HUES48 (cell line): ENCODE results near the gene HLF.
A peak's percentile ranks its signal among the peaks of the same experiment; 100 is the strongest.

Source experiments
- H3K27ac ChIP-seq: one replicate; pipeline ENCODE4 v1.7.0; 2013; ENCODE audit warnings: low read depth, low read length, inconsistent platforms
- H3K27me3 ChIP-seq: 2 replicates; pipeline ENCODE4 v1.6.1; 2013; ENCODE audit warnings: mild to moderate bottlenecking, low read length; ENCODE audit not compliant: control insufficient read depth, insufficient read depth
- H3K36me3 ChIP-seq: 2 replicates; pipeline ENCODE4 v1.6.1; 2013; ENCODE audit warnings: low read length; ENCODE audit not compliant: control insufficient read depth, insufficient read depth
- H3K4me1 ChIP-seq: 2 replicates; pipeline ENCODE4 v1.6.1; 2013; ENCODE audit warnings: mild to moderate bottlenecking, low read length; ENCODE audit not compliant: control insufficient read depth, insufficient read depth
- H3K4me3 ChIP-seq: 2 replicates; pipeline ENCODE4 v1.5.1; 2013; ENCODE audit warnings: mild to moderate bottlenecking, low read depth, low read length
- H3K9ac ChIP-seq: 2 replicates; pipeline ENCODE4 v1.6.1; 2013; ENCODE audit warnings: mild to moderate bottlenecking, low read depth, low read length, moderate library complexity
- H3K9me3 ChIP-seq: 2 replicates; pipeline ENCODE4 v1.6.1; 2013; ENCODE audit warnings: low read length; ENCODE audit not compliant: control insufficient read depth, insufficient read depth

HLF gene

GRCh38 chr17:55340686-55341085 is 75.9 kb downstream of the HLF start:
- Histone ChIP-seq H3K27ac (no peak overlapping the region), H3K27me3 (no peaks in the 10 kb centered on the region), H3K9me3 (no peaks in the 10 kb centered on the region), H3K4me1 (0 out of 2 replicates have a peak, but pooled peaks cover 2% of the 10 kb centered on the region), H3K9ac (no peak overlapping the region), H3K36me3 (no peaks in the 10 kb centered on the region), H3K4me3 (no peak overlapping the region)

- H3K36me3 ChIP-seq, result no peaks in the 10 kb centered on the region
These were observed 76.7 kb downstream of the HLF start for GRCh38 chr17:55341432-55341831.

GRCh38 chr17:55342800-55343585 is 78.2 kb downstream of the HLF start:
- Histone ChIP-seq H3K4me3 (no peak overlapping the region), H3K27me3 (no peaks in the 10 kb centered on the region), H3K36me3 (no peaks in the 10 kb centered on the region), H3K9me3 (no peaks in the 10 kb centered on the region), H3K9ac (no peak overlapping the region), H3K27ac (no peak overlapping the region), H3K4me1 (no peaks in the 10 kb centered on the region)

More at GRCh38 chr17:55341432-55341831, 76.7 kb downstream of the HLF start:
- Histone ChIP-seq H3K9me3 (no peaks in the 10 kb centered on the region), H3K4me1 (no peaks in the 10 kb centered on the region), H3K9ac (no peak overlapping the region), H3K4me3 (no peak overlapping the region), H3K27me3 (no peaks in the 10 kb centered on the region), H3K27ac (no peak overlapping the region)

GRCh38 chr17:55343900-55344513 is 79.2 kb downstream of the HLF start:
- H3K4me3 ChIP-seq, result no peak overlapping the region
- no peak overlapping the region for H3K9ac ChIP-seq
- no peaks in the 10 kb centered on the region for H3K9me3 ChIP-seq
- no peak overlapping the region for H3K27ac ChIP-seq
- H3K27me3 ChIP-seq, result no peaks in the 10 kb centered on the region
- H3K4me1 ChIP-seq, result peaks cover 6% of the 10 kb centered on the region; the same call in 1 of the 2 replicates
- no peaks in the 10 kb centered on the region for H3K36me3 ChIP-seq

- no peaks in the 10 kb centered on the region for H3K36me3 ChIP-seq
- no peak overlapping the region for H3K27ac ChIP-seq
- H3K27me3 ChIP-seq, result no peaks in the 10 kb centered on the region
- H3K9ac ChIP-seq, result no peak overlapping the region
- H3K9me3 ChIP-seq, result no peaks in the 10 kb centered on the region
- H3K4me3 ChIP-seq, result no peak overlapping the region
- peaks cover 8% of the 10 kb centered on the region; the same call in 1 of the 2 replicates for H3K4me1 ChIP-seq
These were observed 79.8 kb downstream of the HLF start for GRCh38 chr17:55344514-55344997.

- H3K9ac ChIP-seq, result no peak overlapping the region
- H3K36me3 ChIP-seq, result no peaks in the 10 kb centered on the region
- no peak overlapping the region for H3K27ac ChIP-seq
- no peaks in the 10 kb centered on the region for H3K9me3 ChIP-seq
- H3K27me3 ChIP-seq, result no peaks in the 10 kb centered on the region
- H3K4me1 ChIP-seq, result peaks cover 13% of the 10 kb centered on the region
- no peak overlapping the region for H3K4me3 ChIP-seq
These were observed 80.4 kb downstream of the HLF start for GRCh38 chr17:55345132-55345531.

- H3K27me3 ChIP-seq, result no peaks in the 10 kb centered on the region
- peaks cover 27% of the 10 kb centered on the region for H3K4me1 ChIP-seq
- no peak overlapping the region for H3K4me3 ChIP-seq
- no peaks in the 10 kb centered on the region for H3K9me3 ChIP-seq
- H3K36me3 ChIP-seq, result no peaks in the 10 kb centered on the region
- no peak overlapping the region for H3K9ac ChIP-seq
- H3K27ac ChIP-seq, result no peak overlapping the region
These were observed 81.9 kb downstream of the HLF start for GRCh38 chr17:55346658-55347057.

- H3K4me1 ChIP-seq, result peaks cover 27% of the 10 kb centered on the region
- no peak overlapping the region for H3K9ac ChIP-seq
- H3K4me3 ChIP-seq, result no peak overlapping the region
- H3K36me3 ChIP-seq, result no peaks in the 10 kb centered on the region
- H3K9me3 ChIP-seq, result no peaks in the 10 kb centered on the region
- H3K27me3 ChIP-seq, result no peaks in the 10 kb centered on the region
- H3K27ac ChIP-seq, result no peak overlapping the region
These were observed 82.6 kb downstream of the HLF start for GRCh38 chr17:55347341-55347740.

GRCh38 chr17:55348749-55349354 is 84.1 kb downstream of the HLF start:
- no peaks in the 10 kb centered on the region for H3K9me3 ChIP-seq
- H3K27ac ChIP-seq, result no peak overlapping the region
- H3K4me1 ChIP-seq, result peaks cover 27% of the 10 kb centered on the region
- no peak overlapping the region for H3K9ac ChIP-seq
- H3K36me3 ChIP-seq, result no peaks in the 10 kb centered on the region
- H3K4me3 ChIP-seq, result no peak overlapping the region
- H3K27me3 ChIP-seq, result no peaks in the 10 kb centered on the region

- no peaks in the 10 kb centered on the region for H3K9me3 ChIP-seq
- H3K27ac ChIP-seq, result peak overlapping the region; percentile 70
- H3K9ac ChIP-seq, result peak overlapping the region; percentile 38; the same call in 1 of the 2 replicates
- H3K4me3 ChIP-seq, result 0 out of 2 replicates have a peak overlapping the region, but pooled peaks have one; percentile 40
- no peaks in the 10 kb centered on the region for H3K36me3 ChIP-seq
- H3K4me1 ChIP-seq, result peaks cover 27% of the 10 kb centered on the region
- no peaks in the 10 kb centered on the region for H3K27me3 ChIP-seq
These were observed 86.1 kb downstream of the HLF start for GRCh38 chr17:55350825-55351205.

- peak overlapping the region; percentile 70 for H3K27ac ChIP-seq
- no peaks in the 10 kb centered on the region for H3K36me3 ChIP-seq
- H3K9me3 ChIP-seq, result no peaks in the 10 kb centered on the region
- H3K4me1 ChIP-seq, result peaks cover 28% of the 10 kb centered on the region
- no peaks in the 10 kb centered on the region for H3K27me3 ChIP-seq
- H3K4me3 ChIP-seq, result 0 out of 2 replicates have a peak overlapping the region, but pooled peaks have one; percentile 40
- H3K9ac ChIP-seq, result no peak overlapping the region
These were observed 86.5 kb downstream of the HLF start for GRCh38 chr17:55351226-55351625.
